ENCODE measurements around the gene SCNN1A.

The SCNN1A gene

DNA sequence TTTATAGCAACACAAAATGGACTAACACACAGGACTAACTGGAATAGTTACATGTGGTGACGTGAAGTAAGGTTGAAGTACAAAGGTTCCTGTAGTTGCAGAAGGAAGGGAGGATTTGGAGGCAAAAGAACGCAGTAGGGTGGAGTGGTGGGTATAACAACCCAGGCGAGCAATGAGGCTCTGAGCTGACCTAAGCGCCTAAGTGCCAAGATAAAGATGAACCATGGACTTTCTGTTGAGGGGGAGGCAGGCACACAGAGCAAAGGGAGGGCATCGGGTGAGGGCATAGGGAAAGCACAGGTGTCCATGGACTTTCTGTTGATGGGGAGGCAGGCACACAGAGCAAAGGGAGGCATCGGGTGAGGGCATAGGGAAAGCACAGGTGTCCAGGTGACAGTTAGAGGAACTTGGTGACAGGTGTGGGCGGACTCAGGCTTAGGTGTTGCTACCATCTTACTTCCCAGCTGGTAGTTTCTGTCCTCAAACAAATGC is 15.2 kb downstream of the SCNN1A start:
- Histone ChIP-seq H3K36me3 (ENCODE audit: insufficient read depth, low read length) (no peaks in the 10 kb centered on the region), H3K9ac (ENCODE audit: low read length) (no peak overlapping the region), H2AFZ (ENCODE audit: low read length) (no peak overlapping the region), H4K20me1 (ENCODE audit: insufficient read depth, low read length) (no peaks in the 10 kb centered on the region), H3K4me3 (ENCODE audit: low read depth, low read length, poor library complexity, severe bottlenecking) (no peak overlapping the region), H3K9me3 (ENCODE audit: low read length) (no peaks in the 10 kb centered on the region), H3K79me2 (ENCODE audit: insufficient read depth, low read length) (no peaks in the 10 kb centered on the region), H3K9me2 (ENCODE audit: low read depth, low read length) (no peaks in the 10 kb centered on the region), H3K27me3 (ENCODE audit: insufficient read depth, low read length) (no peaks in the 10 kb centered on the region; the same call in 1 of the 2 replicates), H3F3A (ENCODE audit: insufficient read depth, low read length) (no peaks in the 10 kb centered on the region), H3K27ac (ENCODE audit: low read depth, low read length, poor library complexity, severe bottlenecking) (no peak overlapping the region), H3K4me1 (ENCODE audit: insufficient read depth, low read length, severe bottlenecking) (no peaks in the 10 kb centered on the region), H3K4me2 (ENCODE audit: low read length) (no peak overlapping the region)
- TF ChIP-seq EZH2 (IDR thresholded peaks at IDR 0.05; ENCODE audit: borderline replicate concordance, low read length), result no peak
- TF ChIP-seq, protein P1, sequence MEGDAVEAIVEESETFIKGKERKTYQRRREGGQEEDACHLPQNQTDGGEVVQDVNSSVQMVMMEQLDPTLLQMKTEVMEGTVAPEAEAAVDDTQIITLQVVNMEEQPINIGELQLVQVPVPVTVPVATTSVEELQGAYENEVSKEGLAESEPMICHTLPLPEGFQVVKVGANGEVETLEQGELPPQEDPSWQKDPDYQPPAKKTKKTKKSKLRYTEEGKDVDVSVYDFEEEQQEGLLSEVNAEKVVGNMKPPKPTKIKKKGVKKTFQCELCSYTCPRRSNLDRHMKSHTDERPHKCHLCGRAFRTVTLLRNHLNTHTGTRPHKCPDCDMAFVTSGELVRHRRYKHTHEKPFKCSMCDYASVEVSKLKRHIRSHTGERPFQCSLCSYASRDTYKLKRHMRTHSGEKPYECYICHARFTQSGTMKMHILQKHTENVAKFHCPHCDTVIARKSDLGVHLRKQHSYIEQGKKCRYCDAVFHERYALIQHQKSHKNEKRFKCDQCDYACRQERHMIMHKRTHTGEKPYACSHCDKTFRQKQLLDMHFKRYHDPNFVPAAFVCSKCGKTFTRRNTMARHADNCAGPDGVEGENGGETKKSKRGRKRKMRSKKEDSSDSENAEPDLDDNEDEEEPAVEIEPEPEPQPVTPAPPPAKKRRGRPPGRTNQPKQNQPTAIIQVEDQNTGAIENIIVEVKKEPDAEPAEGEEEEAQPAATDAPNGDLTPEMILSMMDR (IDR thresholded peaks at IDR 0.05; ENCODE audit: low read length), result no peak

DNA sequence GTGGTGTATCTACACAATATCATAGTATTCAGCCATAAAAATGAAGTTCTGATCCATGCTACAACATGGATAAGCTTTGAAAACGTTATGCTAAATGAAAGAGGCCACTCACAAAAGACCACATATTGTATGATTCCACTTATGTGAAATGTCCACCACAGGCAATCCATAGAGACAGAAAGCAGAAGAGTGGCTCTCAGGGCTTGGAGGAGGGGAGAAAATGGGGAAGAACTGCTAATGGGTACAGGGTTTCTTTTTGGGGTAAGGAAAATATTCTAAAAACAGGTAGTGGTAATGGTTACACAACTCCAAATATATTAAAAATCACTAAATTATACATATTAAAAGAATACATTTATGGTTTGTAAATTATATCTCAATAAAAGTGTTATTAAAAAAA is 16.5 kb downstream of the SCNN1A start:
- H3K27ac ChIP-seq (ENCODE audit: low read depth, low read length, poor library complexity, severe bottlenecking), result no peak overlapping the region
- H3K9ac ChIP-seq (ENCODE audit: low read length), result no peak overlapping the region
- no peaks in the 10 kb centered on the region for H3F3A ChIP-seq (ENCODE audit: insufficient read depth, low read length)
- H3K9me2 ChIP-seq (ENCODE audit: low read depth, low read length), result no peaks in the 10 kb centered on the region
- no peaks in the 10 kb centered on the region; the same call in 1 of the 2 replicates for H3K27me3 ChIP-seq (ENCODE audit: insufficient read depth, low read length)
- no peaks in the 10 kb centered on the region for H4K20me1 ChIP-seq (ENCODE audit: insufficient read depth, low read length)
- H3K4me2 ChIP-seq (ENCODE audit: low read length), result no peak overlapping the region
- no peak for TF ChIP-seq EZH2 (IDR thresholded peaks at IDR 0.05; ENCODE audit: borderline replicate concordance, low read length)
- TF ChIP-seq, protein P1 (IDR thresholded peaks at IDR 0.05; ENCODE audit: low read length), result no peak
- no peak overlapping the region for H2AFZ ChIP-seq (ENCODE audit: low read length)
- H3K36me3 ChIP-seq (ENCODE audit: insufficient read depth, low read length), result no peaks in the 10 kb centered on the region
- no peaks in the 10 kb centered on the region for H3K9me3 ChIP-seq (ENCODE audit: low read length)
- no peaks in the 10 kb centered on the region for H3K79me2 ChIP-seq (ENCODE audit: insufficient read depth, low read length)
- H3K4me1 ChIP-seq (ENCODE audit: insufficient read depth, low read length, severe bottlenecking), result no peaks in the 10 kb centered on the region
- H3K4me3 ChIP-seq (ENCODE audit: low read depth, low read length, poor library complexity, severe bottlenecking), result no peak overlapping the region

DNA sequence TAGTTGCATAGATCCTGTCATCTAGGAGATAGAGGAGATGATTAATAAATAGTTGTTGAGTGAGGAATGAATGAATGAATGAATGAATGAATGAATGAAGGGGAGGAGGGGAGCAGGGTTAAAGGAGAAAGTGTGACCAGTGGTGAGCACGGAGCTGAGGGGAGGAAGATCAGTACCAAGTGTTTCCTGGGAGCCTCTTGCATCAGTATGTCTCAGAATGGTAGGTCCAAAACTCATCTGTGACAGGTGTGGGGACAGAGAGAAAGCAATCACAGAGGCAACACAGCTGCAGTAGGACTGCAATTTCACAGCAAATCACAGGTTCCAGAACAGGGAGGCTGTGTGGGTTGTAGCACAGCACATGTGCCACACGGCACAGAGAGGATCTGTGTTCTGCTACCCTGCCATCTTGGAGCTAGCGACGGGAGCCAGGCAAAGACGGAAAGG is 19.0 kb downstream of the SCNN1A start:
- H3K9me3 ChIP-seq (ENCODE audit: low read length), result no peaks in the 10 kb centered on the region
- H3K27ac ChIP-seq (ENCODE audit: low read depth, low read length, poor library complexity, severe bottlenecking), result no peak overlapping the region
- no peak overlapping the region for H3K4me2 ChIP-seq (ENCODE audit: low read length)
- no peaks in the 10 kb centered on the region for H4K20me1 ChIP-seq (ENCODE audit: insufficient read depth, low read length)
- H3K36me3 ChIP-seq (ENCODE audit: insufficient read depth, low read length), result no peaks in the 10 kb centered on the region
- no peaks in the 10 kb centered on the region for H3K9me2 ChIP-seq (ENCODE audit: low read depth, low read length)
- no peak overlapping the region for H3K4me3 ChIP-seq (ENCODE audit: low read depth, low read length, poor library complexity, severe bottlenecking)
- H3K79me2 ChIP-seq (ENCODE audit: insufficient read depth, low read length), result no peaks in the 10 kb centered on the region
- H3K9ac ChIP-seq (ENCODE audit: low read length), result no peak overlapping the region
- H2AFZ ChIP-seq (ENCODE audit: low read length), result no peak overlapping the region
- no peaks in the 10 kb centered on the region for H3K27me3 ChIP-seq (ENCODE audit: insufficient read depth, low read length)
- no peaks in the 10 kb centered on the region for H3K4me1 ChIP-seq (ENCODE audit: insufficient read depth, low read length, severe bottlenecking)
- TF ChIP-seq, protein P1 (IDR thresholded peaks at IDR 0.05; ENCODE audit: low read length), result no peak
- TF ChIP-seq EZH2 (IDR thresholded peaks at IDR 0.05; ENCODE audit: borderline replicate concordance, low read length), result no peak
- no peaks in the 10 kb centered on the region for H3F3A ChIP-seq (ENCODE audit: insufficient read depth, low read length)

Data from OCI-LY1 (cell line).